HepG2 (cell line): ENCODE data around the gene COQ8A. TPM values are rescaled to one million over a fixed set of nuclear protein-coding genes. Genes with fewer than 3 reads are reported as not detected.

Experiments used
- CCDC6 ChIP-seq: sonication (generic); formaldehyde crosslinking; IDR thresholded peaks from 2 replicates; pipeline ENCODE4 v1.8.1; 2022; ENCODE audit warnings: mild to moderate bottlenecking, missing genetic modification reagents, moderate library complexity
- CHCHD3 ChIP-seq: sonication (generic); formaldehyde crosslinking; IDR thresholded peaks from 2 replicates; pipeline ENCODE4 v1.8.0; 2022; ENCODE audit warnings: mild to moderate bottlenecking, missing genetic modification reagents, moderate library complexity
- HNF4A ChIP-seq: sonication (generic); formaldehyde crosslinking; IDR thresholded peaks from 2 replicates; pipeline ENCODE4 v1.4.0; 2020; ENCODE audit warnings: missing genetic modification reagents
- HOXA3 ChIP-seq: sonication (generic); formaldehyde crosslinking; IDR thresholded peaks from 2 replicates; pipeline ENCODE4 v1.5.0; 2020; ENCODE audit warnings: missing genetic modification reagents
- IKZF4 ChIP-seq: sonication (generic); formaldehyde crosslinking; IDR thresholded peaks from 2 replicates; pipeline ENCODE4 v1.5.1; 2020; ENCODE audit warnings: borderline replicate concordance, mild to moderate bottlenecking, low read depth, missing genetic modification reagents; ENCODE audit errors: not compliant biosample characterization
- KDM2A ChIP-seq: sonication (generic); formaldehyde crosslinking; IDR thresholded peaks from 2 replicates; pipeline ENCODE4 v1.4.0; 2020; ENCODE audit warnings: low read depth, missing genetic modification reagents, borderline replicate concordance
- KDM5A ChIP-seq: fragments of 200-600 bp; sonication (generic); IDR thresholded peaks from 2 replicates; pipeline ENCODE4 v1.7.0; 2018; ENCODE audit warnings: antibody characterized with exemption, mild to moderate bottlenecking, low read length, borderline replicate concordance
- MED8 ChIP-seq: sonication (generic); formaldehyde crosslinking; IDR thresholded peaks from 2 replicates; pipeline ENCODE4 v1.8.1; 2023; ENCODE audit warnings: mild to moderate bottlenecking, missing genetic modification reagents; ENCODE audit not compliant: insufficient replicate concordance
- NR2F6 ChIP-seq, 2 experiments: IDR thresholded peaks; 2 replicates each; pipeline ENCODE4 v1.6.1; 2016; ENCODE audit warnings: antibody characterized with exemption in 1 of 2, mild to moderate bottlenecking in 1 of 2
- POLR2AphosphoS5 ChIP-seq: IDR thresholded peaks from 2 replicates; pipeline ENCODE4 v1.6.1; 2012; ENCODE audit warnings: low read depth, low read length
- SNAI1 ChIP-seq: sonication (generic); formaldehyde crosslinking; IDR thresholded peaks from 2 replicates; pipeline ENCODE4 v1.5.0; 2020; ENCODE audit warnings: mild to moderate bottlenecking, missing genetic modification reagents, borderline replicate concordance
- STAT5B ChIP-seq: sonication (generic); formaldehyde crosslinking; IDR thresholded peaks from 2 replicates; pipeline ENCODE4 v1.4.0; 2020; ENCODE audit warnings: missing genetic modification reagents
- THAP11 ChIP-seq: IDR thresholded peaks from 2 replicates; pipeline ENCODE4 v1.6.1; 2016; ENCODE audit warnings: missing biosample characterization, missing genetic modification reagents
- ZFX ChIP-seq: sonication (generic); formaldehyde crosslinking; IDR thresholded peaks from 2 replicates; pipeline ENCODE4 v1.4.0; 2020; ENCODE audit warnings: mild to moderate bottlenecking, low read depth, missing genetic modification reagents, moderate library complexity
- ZNF180 ChIP-seq: sonication (generic); formaldehyde crosslinking; IDR thresholded peaks from 2 replicates; pipeline ENCODE4 v1.4.0; 2020; ENCODE audit warnings: low read depth, missing genetic modification reagents, borderline replicate concordance
- ZNF331 ChIP-seq: sonication (generic); formaldehyde crosslinking; IDR thresholded peaks from 2 replicates; pipeline ENCODE4 v1.4.0; 2020; ENCODE audit warnings: missing genetic modification reagents
- ZNF432 ChIP-seq: sonication (generic); formaldehyde crosslinking; IDR thresholded peaks from 2 replicates; pipeline ENCODE4 v1.5.0; 2020; ENCODE audit warnings: missing genetic modification reagents, mild to moderate bottlenecking, borderline replicate concordance
- ZNF552 ChIP-seq: sonication (generic); formaldehyde crosslinking; IDR thresholded peaks from 2 replicates; pipeline ENCODE4 v1.9.0; 2022; ENCODE audit warnings: missing genetic modification reagents, mild to moderate bottlenecking, borderline replicate concordance
- ZNF563 ChIP-seq: sonication (generic); formaldehyde crosslinking; IDR thresholded peaks from 2 replicates; pipeline ENCODE4 v1.8.0; 2022; ENCODE audit warnings: mild to moderate bottlenecking, moderate library complexity, missing genetic modification reagents
- ZNF646 ChIP-seq: sonication (generic); formaldehyde crosslinking; IDR thresholded peaks from 2 replicates; pipeline ENCODE4 v1.9.0; 2021; ENCODE audit warnings: mild to moderate bottlenecking, missing genetic modification reagents
- ZNF720 ChIP-seq: sonication (generic); formaldehyde crosslinking; IDR thresholded peaks from 2 replicates; pipeline ENCODE4 v1.4.0; 2020; ENCODE audit warnings: missing genetic modification reagents
- polyA plus RNA-seq, 8 experiments: library from polyadenylated mRNA; depleted of rRNA in 3 of 8; stranded (reverse) in 7 of 8; unstranded in 1 of 8; fragments of >200 nt; fragmentation: Illumina TruSeq in 4 of 8; extraction: Trizol in 4 of 8; gene quantifications; 2 replicates each; pipeline versions ENCODE4 v1.2.1 to v1.2.3, GENCODE V29; 2011 to 2016; ENCODE audit warnings: low read depth in 4 of 8, missing spikeins in 1 of 8, mixed read lengths in 1 of 8; ENCODE audit not compliant: insufficient read depth in 1 of 8
- total RNA-seq, 5 experiments: library from RNA; depleted of rRNA; stranded (reverse); fragments of >200 nt; fragmentation: Illumina TruSeq; extraction: Trizol; gene quantifications; 2 replicates each; pipeline ENCODE4 v1.2.3, GENCODE V29; 2016; ENCODE audit warnings: low read depth in 1 of 5

The COQ8A gene
- total and polyA plus RNA-seq, 2 of the 13 experiments (the other 11 are each of a cell fraction or from before 2014, with no cell fraction given), result 60.4 to 88.7 TPM

GRCh38 chr1:226974544-226975258, 34.6 kb downstream of the COQ8A start (continued):
- TF ChIP-seq HNF4A (peak; percentile 70), THAP11 (CRISPR knock-in tag) (0 out of 2 replicates have a peak, but pooled peaks have one; percentile 9), ZNF563 (CRISPR knock-in tag) (no peak), CHCHD3 (CRISPR knock-in tag) (no peak), KDM5A (no peak), ZNF180 (CRISPR knock-in tag) (no peak), KDM2A (peak; percentile 26; the same call in 1 of the 2 replicates), HOXA3 (CRISPR knock-in tag) (peak; percentile 49), MED8 (CRISPR knock-in tag) (no peak), ZNF646 (CRISPR knock-in tag) (no peak), ZFX (CRISPR knock-in tag) (peak; percentile 38), SNAI1 (CRISPR knock-in tag) (0 out of 2 replicates have a peak, but pooled peaks have one; percentile 18), IKZF4 (CRISPR knock-in tag) (peak; percentile 28), STAT5B (CRISPR knock-in tag) (no peak), CCDC6 (CRISPR knock-in tag) (peak; percentile 83), POLR2AphosphoS5 (peak; percentile 47), ZNF331 (CRISPR knock-in tag) (peak; percentile 72; the same call in 1 of the 2 replicates), NR2F6 (IDR thresholded peaks at IDR 0.05) (peak; percentile 48), NR2F6 (CRISPR knock-in tag; IDR thresholded peaks at IDR 0.05) (peak; percentile 41; the same call in 1 of the 2 replicates), ZNF432 (CRISPR knock-in tag) (no peak), ZNF720 (CRISPR knock-in tag) (no peak), ZNF552 (CRISPR knock-in tag) (no peak)
